ENCODE data around the gene TMEM19.

TMEM19 gene

GRCh38 chr12:71685914-71686657 lies at the start of gene TMEM19:
Gene TMEM19 (plus strand): TSS chr12:71686082. CDS start chr12:71686681, 599 bp downstream.
- no peaks in the 10 kb centered on the region for H3K27me3 ChIP-seq (ENCODE audit: insufficient read depth, poor library complexity, severe bottlenecking)
- peaks cover 16% of the 10 kb centered on the region for H3K4me1 ChIP-seq (ENCODE audit: insufficient read depth, poor library complexity, severe bottlenecking)
- TF ChIP-seq, protein P1, sequence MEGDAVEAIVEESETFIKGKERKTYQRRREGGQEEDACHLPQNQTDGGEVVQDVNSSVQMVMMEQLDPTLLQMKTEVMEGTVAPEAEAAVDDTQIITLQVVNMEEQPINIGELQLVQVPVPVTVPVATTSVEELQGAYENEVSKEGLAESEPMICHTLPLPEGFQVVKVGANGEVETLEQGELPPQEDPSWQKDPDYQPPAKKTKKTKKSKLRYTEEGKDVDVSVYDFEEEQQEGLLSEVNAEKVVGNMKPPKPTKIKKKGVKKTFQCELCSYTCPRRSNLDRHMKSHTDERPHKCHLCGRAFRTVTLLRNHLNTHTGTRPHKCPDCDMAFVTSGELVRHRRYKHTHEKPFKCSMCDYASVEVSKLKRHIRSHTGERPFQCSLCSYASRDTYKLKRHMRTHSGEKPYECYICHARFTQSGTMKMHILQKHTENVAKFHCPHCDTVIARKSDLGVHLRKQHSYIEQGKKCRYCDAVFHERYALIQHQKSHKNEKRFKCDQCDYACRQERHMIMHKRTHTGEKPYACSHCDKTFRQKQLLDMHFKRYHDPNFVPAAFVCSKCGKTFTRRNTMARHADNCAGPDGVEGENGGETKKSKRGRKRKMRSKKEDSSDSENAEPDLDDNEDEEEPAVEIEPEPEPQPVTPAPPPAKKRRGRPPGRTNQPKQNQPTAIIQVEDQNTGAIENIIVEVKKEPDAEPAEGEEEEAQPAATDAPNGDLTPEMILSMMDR (IDR thresholded peaks at IDR 0.05; ENCODE audit: poor library complexity, severe bottlenecking) = peak; percentile 74
- DNase-seq (ENCODE audit: low spot score) (peak; percentile 83), ATAC-seq (ENCODE audit: low read depth) (peak; percentile 95)
- H3K27ac ChIP-seq (ENCODE audit: poor library complexity, severe bottlenecking) = peak within 1 kb of the TSS; percentile 59
- H3K4me3 ChIP-seq (ENCODE audit: severe bottlenecking) = peak within 1 kb of the TSS; percentile 54
- H3K36me3 ChIP-seq (ENCODE audit: low read depth) = no peaks in the 10 kb centered on the region
- no peaks in the 10 kb centered on the region for H3K9me3 ChIP-seq (ENCODE audit: severe bottlenecking)

DNA sequence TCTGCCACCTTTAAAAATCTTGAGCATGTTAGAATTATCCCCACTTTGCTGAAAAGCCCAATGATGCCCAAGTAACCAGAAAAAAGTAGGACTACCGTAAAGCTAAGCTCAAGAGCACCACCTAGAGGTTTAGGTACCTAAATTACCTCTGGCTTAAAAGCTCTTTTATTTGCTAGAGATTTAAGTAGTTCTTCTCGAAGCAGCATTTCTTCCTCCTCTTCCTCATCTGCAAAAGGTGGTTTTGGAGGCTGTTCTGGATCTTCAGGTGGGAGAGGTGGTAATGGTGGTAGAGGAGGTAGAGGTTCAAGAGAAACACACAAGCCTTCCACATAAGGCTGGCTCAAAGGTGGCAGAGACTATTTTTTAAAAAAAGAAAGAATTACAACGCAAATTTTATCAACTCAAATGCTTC lies 49.2 kb upstream of the TMEM19 start:
- H3K9me3 ChIP-seq (ENCODE audit: severe bottlenecking) = no peaks in the 10 kb centered on the region
- no peaks in the 10 kb centered on the region for H3K4me1 ChIP-seq (ENCODE audit: insufficient read depth, poor library complexity, severe bottlenecking)
- H3K36me3 ChIP-seq (ENCODE audit: low read depth) = peaks cover 99% of the 10 kb centered on the region
- no peaks in the 10 kb centered on the region for H3K27me3 ChIP-seq (ENCODE audit: insufficient read depth, poor library complexity, severe bottlenecking)
- ATAC-seq (ENCODE audit: low read depth) (0 out of 3 replicates have a peak, but pooled peaks have one; percentile 35), DNase-seq (ENCODE audit: low spot score) (no peak)
- H3K27ac ChIP-seq (ENCODE audit: poor library complexity, severe bottlenecking) = no peak overlapping the region
- TF ChIP-seq, protein P1 (IDR thresholded peaks at IDR 0.05; ENCODE audit: poor library complexity, severe bottlenecking) = peak; percentile 85
- no peak overlapping the region for H3K4me3 ChIP-seq (ENCODE audit: severe bottlenecking)

GRCh38 chr12:71638499-71638898 lies 47.4 kb upstream of the TMEM19 start:
- no peaks in the 10 kb centered on the region for H3K4me1 ChIP-seq (ENCODE audit: insufficient read depth, poor library complexity, severe bottlenecking)
- TF ChIP-seq, protein P1 (IDR thresholded peaks at IDR 0.05; ENCODE audit: poor library complexity, severe bottlenecking) = no peak
- DNase-seq (ENCODE audit: low spot score) = no peak
- no peak overlapping the region for H3K4me3 ChIP-seq (ENCODE audit: severe bottlenecking)
- no peak for ATAC-seq (ENCODE audit: low read depth)
- H3K27ac ChIP-seq (ENCODE audit: poor library complexity, severe bottlenecking) = no peak overlapping the region
- H3K36me3 ChIP-seq (ENCODE audit: low read depth) = peaks cover 99% of the 10 kb centered on the region
- H3K9me3 ChIP-seq (ENCODE audit: severe bottlenecking) = no peaks in the 10 kb centered on the region
- H3K27me3 ChIP-seq (ENCODE audit: insufficient read depth, poor library complexity, severe bottlenecking) = no peaks in the 10 kb centered on the region

- Histone ChIP-seq H3K27ac (ENCODE audit: poor library complexity, severe bottlenecking) (no peak overlapping the region), H3K4me1 (ENCODE audit: insufficient read depth, poor library complexity, severe bottlenecking) (no peaks in the 10 kb centered on the region), H3K4me3 (ENCODE audit: severe bottlenecking) (no peak overlapping the region), H3K36me3 (ENCODE audit: low read depth) (peaks cover 99% of the 10 kb centered on the region), H3K27me3 (ENCODE audit: insufficient read depth, poor library complexity, severe bottlenecking) (no peaks in the 10 kb centered on the region), H3K9me3 (ENCODE audit: severe bottlenecking) (no peaks in the 10 kb centered on the region)
- DNase-seq (ENCODE audit: low spot score) (no peak), ATAC-seq (ENCODE audit: low read depth) (peak; percentile 61; the same call in 2 of the 3 replicates)
- TF ChIP-seq, protein P1 (IDR thresholded peaks at IDR 0.05; ENCODE audit: poor library complexity, severe bottlenecking) = peak; percentile 35
Measured at GRCh38 chr12:71639341-71639760, 46.5 kb upstream of the TMEM19 start.

- no peak for DNase-seq (ENCODE audit: low spot score)
- H3K4me1 ChIP-seq (ENCODE audit: insufficient read depth, poor library complexity, severe bottlenecking) = no peaks in the 10 kb centered on the region
- TF ChIP-seq, protein P1 (IDR thresholded peaks at IDR 0.05; ENCODE audit: poor library complexity, severe bottlenecking) = no peak
- no peak overlapping the region for H3K27ac ChIP-seq (ENCODE audit: poor library complexity, severe bottlenecking)
- H3K36me3 ChIP-seq (ENCODE audit: low read depth) = peaks cover 99% of the 10 kb centered on the region
- no peaks in the 10 kb centered on the region for H3K9me3 ChIP-seq (ENCODE audit: severe bottlenecking)
- H3K27me3 ChIP-seq (ENCODE audit: insufficient read depth, poor library complexity, severe bottlenecking) = no peaks in the 10 kb centered on the region
- no peak overlapping the region for H3K4me3 ChIP-seq (ENCODE audit: severe bottlenecking)
- no peak for ATAC-seq (ENCODE audit: low read depth)
Measured at GRCh38 chr12:71640316-71640715, 45.6 kb upstream of the TMEM19 start.

Data from RWPE2 (cell line).